Spleen (tissue), 11 donors: Measurements from ENCODE around the gene FLVCR2. TPM values are rescaled to one million over a fixed set of nuclear protein-coding genes. Genes with fewer than 3 reads are reported as not detected.

Experiments
- DNase-seq: peaks from one replicate; pipeline ENCODE4 v3.0.0-alpha.2; 2020
- H3K27ac ChIP-seq, 8 donors: fragments of 200-600 bp; sonication (generic) in 7 of 8; 1 replicate in 4 of 8; 2 replicates in 4 of 8; pipeline versions ENCODE4 v1.5.0 to v1.8.0; 2016 to 2021; ENCODE audit warnings: inconsistent platforms in 4 of 8, mild to moderate bottlenecking in 4 of 8, moderate library complexity in 1 of 8
- H3K27me3 ChIP-seq, 7 donors: fragments of 200-600 bp; sonication (generic) in 6 of 7; replicated peaks in 1 of 7; 1 replicate in 4 of 7; 2 replicates in 3 of 7; pipeline versions ENCODE4 v1.5.0 to v1.8.0; 2016 to 2021; ENCODE audit warnings: inconsistent platforms in 3 of 7, mild to moderate bottlenecking in 1 of 7
- H3K36me3 ChIP-seq, 6 donors: fragments of 200-600 bp; sonication (generic) in 5 of 6; 1 replicate in 4 of 6; 2 replicates in 2 of 6; pipeline versions ENCODE4 v1.5.0 to v1.8.0; 2016 to 2021; ENCODE audit warnings: inconsistent platforms in 2 of 6
- H3K4me1 ChIP-seq, 6 donors: fragments of 200-600 bp; sonication (generic) in 5 of 6; 1 replicate in 3 of 6; 2 replicates in 3 of 6; pipeline versions ENCODE4 v1.5.0 to v1.8.0; 2016 to 2021; ENCODE audit warnings: inconsistent platforms in 3 of 6
- H3K4me3 ChIP-seq, 8 donors: fragments of 200-600 bp; sonication (generic) in 7 of 8; 1 replicate in 4 of 8; 2 replicates in 4 of 8; pipeline versions ENCODE4 v1.5.0 to v1.8.0; 2016 to 2021; ENCODE audit warnings: inconsistent platforms in 4 of 8, mild to moderate bottlenecking in 4 of 8, moderate library complexity in 2 of 8
- H3K9me3 ChIP-seq, 8 donors: fragments of 200-600 bp; sonication (generic) in 7 of 8; 1 replicate in 4 of 8; 2 replicates in 4 of 8; pipeline versions ENCODE4 v1.5.0 to v1.8.0; 2016 to 2021; ENCODE audit warnings: inconsistent platforms in 4 of 8
- CTCF ChIP-seq, 11 experiments: fragments of 200-600 bp in 7 of 11; fragments of 450-650 bp in 4 of 11; sonication (generic) in 4 of 11; IDR thresholded peaks in 8 of 11; conservative IDR thresholded peaks in 3 of 11; 1 replicate in 7 of 11; 2 replicates in 4 of 11; pipeline versions ENCODE4 v1.4.0 to v1.8.0; 2016 to 2021; ENCODE audit warnings: antibody characterized with exemption in 11 of 11, inconsistent platforms in 4 of 11, mild to moderate bottlenecking in 1 of 11
- POLR2A ChIP-seq, 3 donors: fragments of 450-650 bp; IDR thresholded peaks; one replicate each; pipeline ENCODE4 v1.5.1; 2017; ENCODE audit warnings: antibody characterized with exemption in 3 of 3, mild to moderate bottlenecking in 1 of 3
- POLR2AphosphoS5 ChIP-seq, 3 donors: sonication (generic); formaldehyde crosslinking; IDR thresholded peaks; one replicate each; pipeline ENCODE4 v1.5.1; 2017; ENCODE audit warnings: antibody characterized with exemption in 3 of 3
- WGBS, 5 donors: extraction: QIAGEN DNeasy Blood & Tissue Kit in 3 of 5; methylation state at CpG; one replicate each; pipeline versions ENCODE4 v1.1.5 to v1.1.7; 2013 to 2018; 5-methylcytosine and 5-hydroxymethylcytosine counted together
- intact Hi-C: fragments of 100-400 bp; cut with DNase I; formaldehyde crosslinking; loops from one replicate; pipeline ENCODE4 v1.15.0; 2023; ENCODE audit warnings: low total_unique reads
- polyA plus RNA-seq, 3 donors: library from polyadenylated mRNA; stranded (reverse); fragments of 200-250 nt; gene quantifications; one replicate each; pipeline ENCODE4 v1.2.1, GENCODE V29; 2013
- total RNA-seq, 7 donors: library from RNA; depleted of rRNA in 3 of 7; stranded (reverse); fragments of >200 nt in 3 of 7; fragmentation: NEBNext Ultra II Directional in 4 of 7; extraction: Animal tissue kit (Norgen Biotek cat#: 25700) in 4 of 7; gene quantifications; one replicate each; pipeline versions ENCODE4 v1.1.0 to v1.2.1, GENCODE V29; 2016 to 2021
- donor health status: healthy with polysubstance abuse.
- donor health status: DM: no; HTN: no; CAD: no; lungs with moderate emphysema.
- donor health status: DM: no; HTN: no; CAD: no.
- donor health status: Bipolar disorder and iron deficiency.
- donor health status: healthy.
- donor health status: DM: no; HTN: no; CAD: no.
- donor health status: DM: yes; HTN: yes; CAD: no.

The FLVCR2 gene
- total and polyA plus RNA-seq, 10 donors, result 4.8 to 47.9 (median 30.2) TPM

- no peaks in the 10 kb centered on the region for H3K27me3 ChIP-seq
- intact Hi-C loops, result loop anchor here (10.0 kb wide), 1 partner anchor 246 kb away; no protein-coding TSS in a partner anchor
- H3K4me1 ChIP-seq, result peaks cover 8 to 24% (median 13%) of the 10 kb centered on the region in 6 donors
- no peaks in the 10 kb centered on the region for H3K36me3 ChIP-seq
- 3 to 8% (median 4%) methylated on average over 6 of the region's 6 CpGs for WGBS, 5 donors
- peaks cover 0 to 16% (median 9%) of the 10 kb centered on the region in 8 donors for H3K9me3 ChIP-seq
- TF ChIP-seq POLR2AphosphoS5 (IDR thresholded peaks at IDR 0.05), result peak in 1 of 3 donors; percentile 48
- peak; percentile 63 to 90 (median 79) for TF ChIP-seq CTCF (IDR thresholded peaks at IDR 0.05 in 8 of 11, conservative IDR thresholded peaks at IDR 0.05 in 3 of 11)
- TF ChIP-seq POLR2A (IDR thresholded peaks at IDR 0.05), result no peak
- no peak overlapping the region for H3K4me3 ChIP-seq
- no peak overlapping the region for H3K27ac ChIP-seq
- DNase-seq, result peak; percentile 87
These were observed 17.4 kb upstream of the FLVCR2 start for GRCh38 chr14:75561013-75561432.

GRCh38 chr14:75562089-75562488, 16.3 kb upstream of the FLVCR2 start:
- Histone ChIP-seq H3K4me3 (no peak overlapping the region), H3K27ac (no peak overlapping the region), H3K4me1 (peaks cover 8 to 29% (median 13%) of the 10 kb centered on the region in 6 donors), H3K36me3 (no peaks in the 10 kb centered on the region), H3K27me3 (no peaks in the 10 kb centered on the region), H3K9me3 (peaks cover 0 to 11% (median 6%) of the 10 kb centered on the region in 8 donors)
- no peak for TF ChIP-seq CTCF (IDR thresholded peaks at IDR 0.05 in 8 of 11, conservative IDR thresholded peaks at IDR 0.05 in 3 of 11)
- TF ChIP-seq POLR2AphosphoS5 (IDR thresholded peaks at IDR 0.05), result no peak
- TF ChIP-seq POLR2A (IDR thresholded peaks at IDR 0.05), result no peak
- WGBS, 5 donors, result 69 to 77% (median 71%) methylated on average over 7 of the region's 7 CpGs
- intact Hi-C loops, result loop anchor here (10.0 kb wide), 1 partner anchor 247 kb away; no protein-coding TSS in a partner anchor
- no peak for DNase-seq

GRCh38 chr14:75562489-75562888, 15.9 kb upstream of the FLVCR2 start:
- Histone ChIP-seq H3K36me3 (no peaks in the 10 kb centered on the region), H3K4me3 (no peak overlapping the region), H3K27ac (no peak overlapping the region), H3K4me1 (peaks cover 8 to 29% (median 13%) of the 10 kb centered on the region in 6 donors), H3K27me3 (no peaks in the 10 kb centered on the region), H3K9me3 (peaks cover 0 to 7% (median 2%) of the 10 kb centered on the region in 8 donors)
- TF ChIP-seq POLR2A (IDR thresholded peaks at IDR 0.05) (no peak), CTCF (IDR thresholded peaks at IDR 0.05 in 8 of 11, conservative IDR thresholded peaks at IDR 0.05 in 3 of 11) (no peak), POLR2AphosphoS5 (IDR thresholded peaks at IDR 0.05) (no peak)
- DNase-seq, result no peak
- WGBS, 5 donors, result 77 to 91% (median 86%) methylated on average over 4 of the region's 4 CpGs
- intact Hi-C loops, result loop anchor here (10.0 kb wide), 1 partner anchor 248 kb away; no protein-coding TSS in a partner anchor

- Histone ChIP-seq H3K27me3 (no peaks in the 10 kb centered on the region), H3K9me3 (no peaks in the 10 kb centered on the region), H3K4me3 (no peak overlapping the region), H3K4me1 (peaks cover 8 to 29% (median 13%) of the 10 kb centered on the region in 6 donors), H3K27ac (no peak overlapping the region), H3K36me3 (no peaks in the 10 kb centered on the region)
- no peak for TF ChIP-seq CTCF (IDR thresholded peaks at IDR 0.05 in 8 of 11, conservative IDR thresholded peaks at IDR 0.05 in 3 of 11)
- TF ChIP-seq POLR2A (IDR thresholded peaks at IDR 0.05), result no peak
- TF ChIP-seq POLR2AphosphoS5 (IDR thresholded peaks at IDR 0.05), result no peak
- no peak for DNase-seq
- 90 to 95% (median 94%) methylated on average over 4 of the region's 4 CpGs for WGBS, 5 donors
- intact Hi-C loops, result loop anchor here (10.0 kb wide), 1 partner anchor 249 kb away; no protein-coding TSS in a partner anchor
These were observed 14.5 kb upstream of the FLVCR2 start for GRCh38 chr14:75563931-75564330.
